Measurements from ENCODE around the gene PADI1.

PADI1 gene

GRCh38 chr1:17204546-17205440 is at the start of gene PADI1:
PADI1 (plus strand) TSS chr1:17205128; CDS start chr1:17205218, 90 bp downstream.
- TF ChIP-seq SUZ12 (IDR thresholded peaks at IDR 0.05), result no peak
- no peak for TF ChIP-seq LEF1 (IDR thresholded peaks at IDR 0.05; ENCODE audit: borderline replicate concordance)
- no peak for TF ChIP-seq L3MBTL2 (conservative IDR thresholded peaks at IDR 0.05)
- TF ChIP-seq FOXM1 (IDR thresholded peaks at IDR 0.05; ENCODE audit: borderline replicate concordance), result no peak
- no peak for TF ChIP-seq FOXA1 (IDR thresholded peaks at IDR 0.05)
- no peak for TF ChIP-seq BHLHE40 (IDR thresholded peaks at IDR 0.05; ENCODE audit: borderline replicate concordance)
- TF ChIP-seq SP1 (IDR thresholded peaks at IDR 0.05), result no peak
- no peak for TF ChIP-seq ZNF384 (IDR thresholded peaks at IDR 0.05)
- no peak for TF ChIP-seq CTBP1 (IDR thresholded peaks at IDR 0.05; ENCODE audit: borderline replicate concordance)
- TF ChIP-seq HDGF (IDR thresholded peaks at IDR 0.05; ENCODE audit: borderline replicate concordance), result no peak
- TF ChIP-seq ARNT (IDR thresholded peaks at IDR 0.05), result no peak
- TF ChIP-seq FOXK2 (IDR thresholded peaks at IDR 0.05), result no peak
- no peak for TF ChIP-seq NFRKB (IDR thresholded peaks at IDR 0.05)
- TF ChIP-seq ELF4 (IDR thresholded peaks at IDR 0.05), result no peak
- no peak for TF ChIP-seq TARDBP (IDR thresholded peaks at IDR 0.05)
- TF ChIP-seq, protein P1, sequence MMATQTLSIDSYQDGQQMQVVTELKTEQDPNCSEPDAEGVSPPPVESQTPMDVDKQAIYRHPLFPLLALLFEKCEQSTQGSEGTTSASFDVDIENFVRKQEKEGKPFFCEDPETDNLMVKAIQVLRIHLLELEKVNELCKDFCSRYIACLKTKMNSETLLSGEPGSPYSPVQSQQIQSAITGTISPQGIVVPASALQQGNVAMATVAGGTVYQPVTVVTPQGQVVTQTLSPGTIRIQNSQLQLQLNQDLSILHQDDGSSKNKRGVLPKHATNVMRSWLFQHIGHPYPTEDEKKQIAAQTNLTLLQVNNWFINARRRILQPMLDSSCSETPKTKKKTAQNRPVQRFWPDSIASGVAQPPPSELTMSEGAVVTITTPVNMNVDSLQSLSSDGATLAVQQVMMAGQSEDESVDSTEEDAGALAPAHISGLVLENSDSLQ (IDR thresholded peaks at IDR 0.05), result no peak
- no peak for DNase-seq (ENCODE audit: extremely low spot score)
- CTCF ChIA-PET, result interaction anchor here (0.6 kb wide), 1 partner anchor 832 kb away, joined by 3 read pairs; no protein-coding TSS in a partner anchor
- POLR2A ChIA-PET, result no interaction called here

DNA sequence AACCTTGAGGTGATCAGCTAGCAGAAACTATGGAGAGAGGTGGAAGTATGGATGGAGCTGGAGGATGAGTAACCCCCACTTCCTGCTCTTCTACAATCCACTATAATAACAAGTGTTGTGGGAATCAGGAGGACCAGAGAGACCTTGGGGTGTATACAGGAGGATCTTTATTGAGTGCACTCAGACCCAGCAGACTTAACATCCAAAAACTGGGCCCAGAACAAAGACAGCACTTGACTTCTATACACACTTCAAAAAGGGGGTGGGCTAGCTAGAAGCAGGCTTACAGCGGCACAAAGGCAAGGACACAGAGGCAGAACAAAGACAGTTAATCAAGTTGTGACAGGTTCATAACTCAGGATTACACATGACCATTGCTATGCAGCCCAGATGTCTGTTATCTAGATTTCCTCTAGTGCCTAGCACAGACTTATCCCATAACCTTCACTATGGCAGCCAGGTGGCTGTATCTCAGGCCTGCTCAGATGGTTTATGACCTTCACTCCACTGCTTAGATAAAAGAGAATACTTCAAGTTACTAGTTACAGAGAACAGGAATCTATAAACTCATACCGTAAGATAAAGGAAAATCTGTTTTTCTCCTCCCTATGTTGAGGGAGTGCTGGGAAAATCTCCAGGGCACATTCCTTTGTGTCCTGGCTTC is 49.5 kb upstream of the PADI1 start:
- POLR2A ChIA-PET, result no interaction called here
- CTCF ChIA-PET, result no interaction called here
- no peak for DNase-seq (ENCODE audit: extremely low spot score)
- TF ChIP-seq ZNF384 (IDR thresholded peaks at IDR 0.05) (no peak), SUZ12 (IDR thresholded peaks at IDR 0.05) (no peak), HDGF (IDR thresholded peaks at IDR 0.05; ENCODE audit: borderline replicate concordance) (no peak), CTBP1 (IDR thresholded peaks at IDR 0.05; ENCODE audit: borderline replicate concordance) (no peak), SP1 (IDR thresholded peaks at IDR 0.05) (no peak), ELF4 (IDR thresholded peaks at IDR 0.05) (no peak), FOXK2 (IDR thresholded peaks at IDR 0.05) (no peak), FOXM1 (IDR thresholded peaks at IDR 0.05; ENCODE audit: borderline replicate concordance) (no peak), FOXA1 (IDR thresholded peaks at IDR 0.05) (no peak)
- TF ChIP-seq, protein P1 (IDR thresholded peaks at IDR 0.05), result no peak

GRCh38 chr1:17156108-17156507 is 48.8 kb upstream of the PADI1 start:
- POLR2A ChIA-PET, result no interaction called here
- no peak for TF ChIP-seq ARNT (IDR thresholded peaks at IDR 0.05)
- TF ChIP-seq, protein P1 (IDR thresholded peaks at IDR 0.05), result no peak
- no peak for TF ChIP-seq BHLHE40 (IDR thresholded peaks at IDR 0.05; ENCODE audit: borderline replicate concordance)
- TF ChIP-seq SP1 (IDR thresholded peaks at IDR 0.05), result no peak
- no peak for TF ChIP-seq FOXK2 (IDR thresholded peaks at IDR 0.05)
- TF ChIP-seq ELF4 (IDR thresholded peaks at IDR 0.05), result no peak
- no peak for TF ChIP-seq NFRKB (IDR thresholded peaks at IDR 0.05)
- TF ChIP-seq FOXM1 (IDR thresholded peaks at IDR 0.05; ENCODE audit: borderline replicate concordance), result no peak
- no peak for TF ChIP-seq LEF1 (IDR thresholded peaks at IDR 0.05; ENCODE audit: borderline replicate concordance)
- TF ChIP-seq HDGF (IDR thresholded peaks at IDR 0.05; ENCODE audit: borderline replicate concordance), result no peak
- no peak for TF ChIP-seq TARDBP (IDR thresholded peaks at IDR 0.05)
- TF ChIP-seq L3MBTL2 (conservative IDR thresholded peaks at IDR 0.05), result no peak
- no peak for DNase-seq (ENCODE audit: extremely low spot score)
- CTCF ChIA-PET, result no interaction called here

GRCh38 chr1:17158961-17159360 is 46.0 kb upstream of the PADI1 start:
- ChIA-PET CTCF (no interaction called here), POLR2A (no interaction called here)
- no peak for DNase-seq (ENCODE audit: extremely low spot score)
- TF ChIP-seq LEF1 (IDR thresholded peaks at IDR 0.05; ENCODE audit: borderline replicate concordance) (no peak), ZNF384 (IDR thresholded peaks at IDR 0.05) (no peak), FOXK2 (IDR thresholded peaks at IDR 0.05) (no peak), SP1 (IDR thresholded peaks at IDR 0.05) (no peak), SUZ12 (IDR thresholded peaks at IDR 0.05) (no peak), ELF4 (IDR thresholded peaks at IDR 0.05) (no peak), ARNT (IDR thresholded peaks at IDR 0.05) (no peak), HDGF (IDR thresholded peaks at IDR 0.05; ENCODE audit: borderline replicate concordance) (no peak), FOXM1 (IDR thresholded peaks at IDR 0.05; ENCODE audit: borderline replicate concordance) (no peak), L3MBTL2 (conservative IDR thresholded peaks at IDR 0.05) (no peak), FOXA1 (IDR thresholded peaks at IDR 0.05) (no peak), TARDBP (IDR thresholded peaks at IDR 0.05) (no peak), BHLHE40 (IDR thresholded peaks at IDR 0.05; ENCODE audit: borderline replicate concordance) (no peak), NFRKB (IDR thresholded peaks at IDR 0.05) (no peak), CTBP1 (IDR thresholded peaks at IDR 0.05; ENCODE audit: borderline replicate concordance) (no peak)
- TF ChIP-seq, protein P1 (IDR thresholded peaks at IDR 0.05), result no peak
